A549 (cell line): Measurements from ENCODE around the gene SPATA13.
"Not testable (repeated sequence)": the region's sequence is repeated elsewhere in the genome, so short reads cannot be mapped to it uniquely, and the experiment has no call there.

Source experiments
- CBX2 ChIP-seq: fragments of 200-600 bp; sonication (generic); IDR thresholded peaks from 2 replicates; pipeline ENCODE4 v1.6.1; 2016; ENCODE audit warnings: low read depth, mild to moderate bottlenecking, borderline replicate concordance
- CHD2 ChIP-seq: fragments of 150-350 bp; IDR thresholded peaks from 2 replicates; pipeline ENCODE4 v1.6.1; 2014; ENCODE audit warnings: low read length; ENCODE audit not compliant: partially characterized antibody
- E2F6 ChIP-seq: IDR thresholded peaks from 2 replicates; pipeline ENCODE4 v1.6.1; 2012; ENCODE audit warnings: low read depth, borderline replicate concordance
- EHMT2 ChIP-seq: fragments of 200-600 bp; sonication (generic); IDR thresholded peaks from 2 replicates; pipeline ENCODE4 v1.6.1; 2016; ENCODE audit warnings: antibody characterized with exemption, low read depth, mild to moderate bottlenecking, moderate library complexity
- HOXA7 ChIP-seq: fragments of 250-450 bp; sonication (Bioruptor Pico); IDR thresholded peaks from 2 replicates; pipeline ENCODE4 v1.5.0; 2020; ENCODE audit warnings: mild to moderate bottlenecking, moderate library complexity
- MAX ChIP-seq: IDR thresholded peaks from 2 replicates; pipeline ENCODE4 v1.6.1; 2012
- POLR2A ChIP-seq: IDR thresholded peaks from 2 replicates; pipeline ENCODE4 v1.6.1; 2012; ENCODE audit warnings: mild to moderate bottlenecking, low read length
- POLR2AphosphoS2 ChIP-seq: conservative IDR thresholded peaks from 2 replicates; pipeline ENCODE4 v1.6.1; 2012; ENCODE audit warnings: low read length, improper control_type of control experiment, inconsistent platforms
- RAD21 ChIP-seq, 2 experiments: fragments of >200 bp in 1 of 2; sonication (Bioruptor Twin) in 1 of 2; formaldehyde crosslinking in 1 of 2; IDR thresholded peaks in 1 of 2; conservative IDR thresholded peaks in 1 of 2; 2 replicates in 1 of 2; 3 replicates in 1 of 2; pipeline ENCODE4 v1.6.1; 2012 to 2018; ENCODE audit warnings: inconsistent platforms in 1 of 2
- RCOR1 ChIP-seq: fragments of 150-350 bp; IDR thresholded peaks from 2 replicates; pipeline ENCODE4 v1.6.1; 2014; ENCODE audit warnings: antibody characterized with exemption, low read length, low read depth
- REST ChIP-seq: fragments of 200-600 bp; sonication (generic); IDR thresholded peaks from 2 replicates; pipeline ENCODE4 v1.6.1; 2016; ENCODE audit warnings: antibody characterized with exemption, mild to moderate bottlenecking, moderate library complexity
- ZC3H11A ChIP-seq: fragments of 450-650 bp; IDR thresholded peaks from 2 replicates; pipeline ENCODE4 v1.6.1; 2014; ENCODE audit warnings: antibody characterized with exemption, mild to moderate bottlenecking
- ZNF302 ChIP-seq: fragments of 250-450 bp; sonication (Bioruptor Pico); IDR thresholded peaks from 2 replicates; pipeline ENCODE4 v1.9.0; 2021; ENCODE audit warnings: inconsistent platforms, mild to moderate bottlenecking, moderate library complexity
- TF ChIP-seq, protein P1 (sequence below): fragments of >200 bp; sonication (Bioruptor Twin); formaldehyde crosslinking; IDR thresholded peaks from 3 replicates; pipeline ENCODE4 v1.5.1; 2016

- TF ChIP-seq POLR2A; EHMT2; CHD2; POLR2AphosphoS2; HOXA7; CBX2; ZC3H11A; RCOR1; RAD21 (conservative IDR thresholded peaks at IDR 0.05 in 1 of 2, IDR thresholded peaks at IDR 0.05 in 1 of 2); MAX; REST; ZNF302 (CRISPR knock-in tag); E2F6: not testable (repeated sequence)
- TF ChIP-seq, protein P1, sequence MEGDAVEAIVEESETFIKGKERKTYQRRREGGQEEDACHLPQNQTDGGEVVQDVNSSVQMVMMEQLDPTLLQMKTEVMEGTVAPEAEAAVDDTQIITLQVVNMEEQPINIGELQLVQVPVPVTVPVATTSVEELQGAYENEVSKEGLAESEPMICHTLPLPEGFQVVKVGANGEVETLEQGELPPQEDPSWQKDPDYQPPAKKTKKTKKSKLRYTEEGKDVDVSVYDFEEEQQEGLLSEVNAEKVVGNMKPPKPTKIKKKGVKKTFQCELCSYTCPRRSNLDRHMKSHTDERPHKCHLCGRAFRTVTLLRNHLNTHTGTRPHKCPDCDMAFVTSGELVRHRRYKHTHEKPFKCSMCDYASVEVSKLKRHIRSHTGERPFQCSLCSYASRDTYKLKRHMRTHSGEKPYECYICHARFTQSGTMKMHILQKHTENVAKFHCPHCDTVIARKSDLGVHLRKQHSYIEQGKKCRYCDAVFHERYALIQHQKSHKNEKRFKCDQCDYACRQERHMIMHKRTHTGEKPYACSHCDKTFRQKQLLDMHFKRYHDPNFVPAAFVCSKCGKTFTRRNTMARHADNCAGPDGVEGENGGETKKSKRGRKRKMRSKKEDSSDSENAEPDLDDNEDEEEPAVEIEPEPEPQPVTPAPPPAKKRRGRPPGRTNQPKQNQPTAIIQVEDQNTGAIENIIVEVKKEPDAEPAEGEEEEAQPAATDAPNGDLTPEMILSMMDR = not testable (repeated sequence)
Measured at GRCh38 chr13:24205076-24205475, 44.6 kb downstream of the SPATA13 start.
